ENCODE data around the gene JPH2.

JPH2 gene

DNA sequence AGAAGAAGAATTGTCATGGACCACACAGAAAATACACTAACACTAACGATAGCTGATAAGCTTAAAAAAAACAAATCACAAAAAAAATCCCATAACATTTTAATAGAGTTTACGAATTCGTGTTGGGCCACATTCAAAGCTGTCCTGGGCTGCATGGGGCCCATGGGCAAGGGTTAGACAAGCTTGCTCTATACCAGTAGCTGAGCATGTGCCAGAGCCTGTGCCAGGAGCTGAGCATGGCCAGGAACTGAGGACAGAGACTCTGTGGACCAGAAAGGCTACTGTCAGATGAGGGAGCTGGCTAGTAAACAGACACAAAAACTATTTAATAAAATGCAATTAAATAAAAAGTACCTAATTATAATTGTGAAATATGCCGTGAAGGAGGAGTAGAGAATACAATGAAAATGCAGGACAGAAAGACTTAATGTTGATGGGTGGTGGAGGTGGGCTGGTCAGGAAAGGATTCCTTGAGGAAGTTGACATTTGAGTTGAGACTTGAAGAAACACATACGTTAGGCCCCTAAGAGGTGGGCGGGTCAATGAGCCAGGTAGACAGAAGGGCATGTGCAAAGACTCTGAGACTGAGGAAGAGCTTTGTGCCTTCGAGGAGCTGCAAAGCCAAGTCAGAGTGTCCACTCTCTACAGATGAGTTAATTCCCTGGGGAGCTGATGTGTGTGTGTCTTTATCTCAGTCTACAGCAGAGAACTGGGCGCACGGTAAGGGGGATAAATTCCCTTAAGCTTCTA, 66.1 kb downstream of the JPH2 start:
- Histone ChIP-seq H3K9ac (ENCODE audit: low read length) (no peak overlapping the region), H3K4me1 (ENCODE audit: control insufficient read depth, insufficient read depth, low read length) (peaks cover 12% of the 10 kb centered on the region; the same call in 1 of the 2 replicates), H3K27me3 (ENCODE audit: control insufficient read depth, insufficient read depth, low read length) (no peaks in the 10 kb centered on the region)

DNA sequence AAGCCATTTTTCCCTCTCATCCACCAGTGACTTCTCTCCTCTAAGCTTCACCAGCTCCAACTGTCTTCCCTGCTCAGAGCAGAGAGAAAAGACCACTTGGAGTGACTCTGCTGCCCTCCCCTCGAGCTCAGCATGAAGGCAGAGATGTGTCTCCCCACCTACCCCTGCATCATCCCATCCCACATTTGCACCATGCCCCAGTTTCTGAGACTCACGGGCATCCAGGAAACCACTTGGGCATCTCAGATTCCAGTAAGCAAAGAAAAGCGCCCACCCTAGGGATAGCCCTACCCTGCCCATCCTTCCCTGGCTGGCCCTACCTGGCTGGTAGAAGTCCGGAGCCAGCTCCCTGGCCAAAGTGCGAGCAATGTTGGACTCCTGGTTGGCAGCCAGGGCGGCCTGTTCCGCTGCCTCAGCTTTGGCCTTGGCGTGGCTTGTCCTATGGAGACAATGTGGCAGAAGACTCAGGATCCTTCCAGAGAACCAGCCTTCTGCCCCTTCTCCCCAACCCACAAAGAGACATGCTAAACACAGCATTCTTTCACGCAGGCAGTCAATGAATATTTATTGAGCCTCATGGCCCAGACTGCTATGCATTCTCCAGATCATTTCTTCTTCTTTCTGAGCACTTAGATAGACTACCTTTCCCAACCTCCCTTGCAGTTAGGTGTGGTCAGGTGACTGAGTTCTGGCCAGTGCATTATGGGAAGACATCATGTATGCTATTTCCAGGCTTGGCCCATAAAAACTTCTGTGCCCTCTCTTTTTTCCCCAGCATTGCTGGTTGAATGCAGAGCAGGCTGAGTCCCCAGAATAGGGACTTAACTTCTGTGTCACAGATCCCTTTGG, 68.6 kb downstream of the JPH2 start:
- no peak overlapping the region for H3K4me3 ChIP-seq (ENCODE audit: low read depth, low read length)
- no peaks in the 10 kb centered on the region for H3K9me3 ChIP-seq (ENCODE audit: control insufficient read depth, insufficient read depth, low read depth, low read length)
- no peak overlapping the region for H3K9ac ChIP-seq (ENCODE audit: low read length)
- H3K36me3 ChIP-seq (ENCODE audit: control insufficient read depth, insufficient read depth, low read length), result no peaks in the 10 kb centered on the region
- peaks cover 10% of the 10 kb centered on the region; the same call in 1 of the 2 replicates for H3K4me1 ChIP-seq (ENCODE audit: control insufficient read depth, insufficient read depth, low read length)
- no peaks in the 10 kb centered on the region for H3K27me3 ChIP-seq (ENCODE audit: control insufficient read depth, insufficient read depth, low read length)
- no peak overlapping the region for H3K27ac ChIP-seq (ENCODE audit: low read depth, low read length)

More for the DNA sequence above, 66.1 kb downstream of the JPH2 start:
- Histone ChIP-seq H3K36me3 (ENCODE audit: control insufficient read depth, insufficient read depth, low read length) (no peaks in the 10 kb centered on the region), H3K4me3 (ENCODE audit: low read depth, low read length) (no peak overlapping the region), H3K9me3 (ENCODE audit: control insufficient read depth, insufficient read depth, low read depth, low read length) (no peaks in the 10 kb centered on the region), H3K27ac (ENCODE audit: low read depth, low read length) (no peak overlapping the region)

DNA sequence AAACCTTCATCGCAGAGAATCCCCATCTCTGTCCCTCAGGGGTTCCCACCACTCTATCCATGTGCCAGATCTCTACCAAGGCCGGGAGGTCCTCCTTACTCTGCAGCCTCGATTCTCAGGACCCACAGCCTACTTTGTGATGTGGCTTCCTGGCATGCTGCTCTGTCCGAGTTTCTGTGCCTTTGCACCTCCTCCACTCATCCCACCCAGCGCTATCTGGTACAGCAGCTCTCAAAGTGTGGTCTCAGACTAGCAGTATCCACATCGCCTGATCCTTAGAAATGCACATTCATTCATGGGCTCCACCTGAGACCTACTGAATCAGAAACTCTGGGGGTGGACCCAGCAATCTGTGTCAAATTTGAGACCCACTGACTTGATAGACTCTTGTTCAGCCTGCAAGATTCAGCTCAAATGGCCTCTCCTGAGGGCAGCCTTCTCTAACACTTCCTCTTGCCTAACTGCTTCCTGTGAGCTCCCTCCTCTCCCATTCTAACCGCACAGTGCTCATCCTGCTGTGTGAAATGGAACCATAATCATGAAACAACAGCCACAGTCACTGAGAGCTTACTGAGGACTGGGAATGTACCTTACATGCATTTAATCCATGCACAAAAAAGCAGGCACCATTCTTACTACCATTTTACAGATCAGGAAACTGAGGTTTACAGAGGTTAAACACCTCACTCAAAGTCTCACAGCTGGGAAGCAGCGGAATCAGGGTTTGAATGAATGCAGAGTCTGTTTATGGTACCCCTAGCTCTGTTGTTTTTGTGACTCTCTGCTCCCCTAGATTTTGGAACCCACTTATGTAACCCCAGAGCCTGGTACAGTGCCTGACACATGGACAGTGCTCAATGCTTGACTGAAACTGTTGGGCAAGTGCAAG, 69.4 kb downstream of the JPH2 start:
- Histone ChIP-seq H3K4me1 (ENCODE audit: control insufficient read depth, insufficient read depth, low read length) (peaks cover 5% of the 10 kb centered on the region; the same call in 1 of the 2 replicates), H3K9me3 (ENCODE audit: control insufficient read depth, insufficient read depth, low read depth, low read length) (no peaks in the 10 kb centered on the region), H3K27ac (ENCODE audit: low read depth, low read length) (no peak overlapping the region), H3K9ac (ENCODE audit: low read length) (no peak overlapping the region), H3K4me3 (ENCODE audit: low read depth, low read length) (no peak overlapping the region), H3K36me3 (ENCODE audit: control insufficient read depth, insufficient read depth, low read length) (no peaks in the 10 kb centered on the region), H3K27me3 (ENCODE audit: control insufficient read depth, insufficient read depth, low read length) (no peaks in the 10 kb centered on the region)

DNA sequence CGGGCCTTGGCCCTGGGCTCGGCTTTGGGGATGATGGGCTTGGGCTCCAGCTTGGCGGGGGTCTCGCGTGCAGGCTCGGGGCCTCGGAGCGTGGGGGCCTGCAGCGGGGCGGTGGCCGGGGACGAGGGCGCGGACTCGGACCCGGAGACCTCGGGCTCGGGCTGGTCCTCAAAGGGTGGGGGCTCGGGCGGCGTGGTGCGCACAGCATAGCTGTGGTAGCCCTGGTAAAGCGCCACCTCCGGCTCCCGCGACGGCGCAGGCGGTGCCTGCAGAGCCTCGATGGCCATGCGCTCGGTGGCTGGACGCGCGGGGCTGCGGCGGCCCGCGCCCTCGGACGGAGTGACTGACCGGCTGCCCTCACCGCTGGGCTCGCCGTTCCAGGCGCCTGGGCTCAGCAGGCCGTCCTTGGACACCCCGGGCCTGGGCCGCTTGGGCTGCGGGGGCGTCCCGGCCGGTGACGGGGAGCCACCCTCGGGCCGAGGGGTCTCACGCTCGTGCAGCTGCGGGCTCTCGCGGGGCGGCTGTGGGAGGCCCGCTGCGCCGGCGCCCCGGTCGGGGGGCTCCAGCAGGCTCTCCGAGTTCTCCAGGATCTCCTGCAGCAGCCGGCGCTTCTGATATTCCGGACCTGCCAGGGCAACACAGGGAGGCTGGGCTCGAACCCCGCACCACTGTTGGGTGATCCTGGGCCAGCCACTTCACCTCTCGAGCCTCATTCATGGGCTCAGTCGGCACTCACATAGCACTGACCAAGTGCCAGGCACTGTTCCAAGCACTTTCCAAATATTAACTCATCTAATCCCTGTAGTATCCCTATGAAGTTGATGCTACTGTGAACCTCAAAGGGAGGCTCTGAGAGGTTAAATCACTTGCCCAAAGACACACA, 71.0 kb downstream of the JPH2 start:
- no peak overlapping the region for H3K9ac ChIP-seq (ENCODE audit: low read length)
- no peaks in the 10 kb centered on the region for H3K27me3 ChIP-seq (ENCODE audit: control insufficient read depth, insufficient read depth, low read length)
- H3K4me1 ChIP-seq (ENCODE audit: control insufficient read depth, insufficient read depth, low read length), result peaks cover 12% of the 10 kb centered on the region; the same call in 1 of the 2 replicates

DNA sequence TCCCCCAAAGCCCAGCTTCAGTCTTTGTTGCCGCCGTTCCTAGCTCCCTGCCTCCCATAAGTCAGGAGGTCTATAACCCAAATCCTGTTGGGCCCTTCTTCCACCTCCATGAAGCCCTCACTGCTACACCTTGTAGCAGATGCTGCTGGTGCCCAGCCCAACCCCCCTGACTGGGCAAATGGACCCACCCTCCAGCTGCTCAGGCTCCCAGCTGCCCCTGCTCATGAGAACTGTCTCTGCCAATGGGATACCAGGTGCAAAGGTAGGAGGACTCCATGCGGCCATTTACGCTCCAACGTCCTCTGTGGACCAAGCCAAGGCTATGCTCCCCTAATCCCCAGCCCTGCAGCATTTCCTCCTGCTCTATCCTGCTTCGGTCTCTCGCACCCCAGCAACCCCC, 71.8 kb downstream of the JPH2 start:
- Histone ChIP-seq H3K4me1 (ENCODE audit: control insufficient read depth, insufficient read depth, low read length) (peaks cover 12% of the 10 kb centered on the region; the same call in 1 of the 2 replicates), H3K36me3 (ENCODE audit: control insufficient read depth, insufficient read depth, low read length) (no peaks in the 10 kb centered on the region), H3K27ac (ENCODE audit: low read depth, low read length) (no peak overlapping the region), H3K9me3 (ENCODE audit: control insufficient read depth, insufficient read depth, low read depth, low read length) (no peaks in the 10 kb centered on the region), H3K4me3 (ENCODE audit: low read depth, low read length) (no peak overlapping the region), H3K9ac (ENCODE audit: low read length) (no peak overlapping the region), H3K27me3 (ENCODE audit: control insufficient read depth, insufficient read depth, low read length) (no peaks in the 10 kb centered on the region)

More for the DNA sequence above, 71.0 kb downstream of the JPH2 start:
- no peaks in the 10 kb centered on the region for H3K9me3 ChIP-seq (ENCODE audit: control insufficient read depth, insufficient read depth, low read depth, low read length)
- no peak overlapping the region for H3K4me3 ChIP-seq (ENCODE audit: low read depth, low read length)
- no peaks in the 10 kb centered on the region for H3K36me3 ChIP-seq (ENCODE audit: control insufficient read depth, insufficient read depth, low read length)
- H3K27ac ChIP-seq (ENCODE audit: low read depth, low read length), result no peak overlapping the region

DNA sequence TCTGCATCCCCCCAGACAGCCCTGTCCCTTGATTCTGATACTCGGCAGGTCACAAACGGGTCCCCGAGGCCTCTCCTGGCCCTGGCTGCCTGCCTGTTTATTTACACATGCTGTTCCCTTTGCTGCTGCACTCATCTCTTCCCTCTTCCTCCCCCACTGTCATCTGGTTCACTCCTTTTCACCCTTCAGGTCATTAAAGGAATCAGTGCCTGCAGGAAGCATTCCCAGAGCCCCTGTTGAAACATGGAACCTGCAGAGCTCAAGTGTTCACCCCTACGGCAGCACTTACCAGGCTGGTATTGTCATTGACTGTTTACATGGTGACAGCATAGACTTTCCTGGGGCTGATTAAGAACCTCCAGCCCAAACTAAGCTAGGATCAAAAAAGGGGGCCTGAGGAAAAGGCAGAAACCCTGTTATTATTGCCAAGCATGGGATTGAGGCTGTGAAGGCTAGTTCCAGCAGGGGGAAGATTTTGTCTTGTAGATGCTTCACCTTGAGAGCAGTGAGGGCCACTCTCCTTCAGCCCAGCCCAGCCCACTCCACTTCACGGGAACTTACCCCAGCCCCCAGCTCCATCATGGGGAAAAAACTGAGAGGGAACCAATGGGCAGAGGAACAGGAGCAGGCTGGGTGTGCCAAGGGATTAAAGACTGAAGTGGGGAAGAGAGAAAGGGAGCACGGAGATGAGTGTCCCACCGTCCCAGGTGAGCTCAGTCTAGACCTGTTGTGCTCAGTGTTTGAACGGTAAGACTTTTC, 73.2 kb downstream of the JPH2 start:
- H3K4me1 ChIP-seq (ENCODE audit: control insufficient read depth, insufficient read depth, low read length), result peaks cover 12% of the 10 kb centered on the region; the same call in 1 of the 2 replicates
- no peak overlapping the region for H3K4me3 ChIP-seq (ENCODE audit: low read depth, low read length)
- no peak overlapping the region for H3K9ac ChIP-seq (ENCODE audit: low read length)
- H3K27ac ChIP-seq (ENCODE audit: low read depth, low read length), result no peak overlapping the region
- no peaks in the 10 kb centered on the region for H3K27me3 ChIP-seq (ENCODE audit: control insufficient read depth, insufficient read depth, low read length)
- peaks cover 6% of the 10 kb centered on the region for H3K9me3 ChIP-seq (ENCODE audit: control insufficient read depth, insufficient read depth, low read depth, low read length)
- no peaks in the 10 kb centered on the region for H3K36me3 ChIP-seq (ENCODE audit: control insufficient read depth, insufficient read depth, low read length)

DNA sequence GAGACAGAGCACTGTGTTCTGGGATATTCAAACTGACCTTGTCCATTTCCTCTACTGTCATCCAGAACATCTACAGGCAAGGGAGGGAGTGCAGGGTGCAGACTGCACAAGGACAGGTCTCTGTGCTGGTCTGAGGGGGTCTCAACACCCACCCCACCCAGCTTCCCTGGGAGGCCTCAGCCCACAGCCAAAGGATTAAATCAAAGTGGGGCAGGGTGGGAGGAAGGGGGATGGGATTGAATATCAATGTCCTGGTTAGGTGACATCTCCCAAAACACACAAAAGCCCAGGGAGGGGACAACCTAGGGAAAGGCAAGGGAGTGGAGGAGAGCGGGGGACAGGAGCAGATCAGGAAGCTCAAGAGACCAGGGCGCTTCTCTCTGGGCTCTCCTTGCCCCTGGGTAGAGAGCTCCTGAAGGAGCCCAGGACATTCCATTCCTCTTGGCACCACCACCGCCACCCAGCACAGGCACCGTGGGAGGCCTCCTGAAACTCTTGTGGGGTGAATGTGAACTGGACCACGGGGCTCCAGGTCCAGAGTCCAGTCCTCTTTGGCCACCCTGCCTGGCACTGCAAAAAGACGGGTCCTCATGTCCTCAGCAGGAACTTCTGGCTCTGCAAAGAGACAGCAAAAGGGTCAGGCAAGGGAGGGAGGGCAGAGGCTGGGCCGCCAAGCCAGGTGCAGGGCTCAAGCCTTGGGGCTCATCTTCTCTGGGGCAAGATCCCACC, 73.9 kb downstream of the JPH2 start:
- Histone ChIP-seq H3K9me3 (ENCODE audit: control insufficient read depth, insufficient read depth, low read depth, low read length) (peaks cover 12% of the 10 kb centered on the region), H3K36me3 (ENCODE audit: control insufficient read depth, insufficient read depth, low read length) (no peaks in the 10 kb centered on the region), H3K4me1 (ENCODE audit: control insufficient read depth, insufficient read depth, low read length) (peaks cover 12% of the 10 kb centered on the region; the same call in 1 of the 2 replicates), H3K4me3 (ENCODE audit: low read depth, low read length) (no peak overlapping the region), H3K9ac (ENCODE audit: low read length) (no peak overlapping the region), H3K27ac (ENCODE audit: low read depth, low read length) (no peak overlapping the region), H3K27me3 (ENCODE audit: control insufficient read depth, insufficient read depth, low read length) (no peaks in the 10 kb centered on the region)

DNA sequence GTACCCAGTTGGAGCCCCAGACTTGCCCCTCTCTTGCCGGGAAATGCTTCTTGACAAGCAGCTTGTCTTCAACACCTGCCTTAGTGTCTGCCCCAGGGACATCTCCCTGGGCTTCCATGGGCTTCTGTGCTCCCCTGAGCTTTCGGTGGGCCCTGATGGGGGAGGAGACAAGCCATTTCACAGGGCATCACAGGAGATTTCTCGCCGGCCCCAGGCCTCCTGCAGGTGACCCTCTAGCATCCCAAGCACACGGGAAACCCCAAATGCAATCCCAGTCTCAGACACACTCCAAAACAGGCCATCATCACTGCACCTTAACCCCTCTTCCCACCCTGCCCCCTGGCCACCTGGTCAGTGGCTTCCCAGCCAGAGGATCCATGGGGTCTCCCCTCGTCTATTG, 74.5 kb downstream of the JPH2 start:
- Histone ChIP-seq H3K36me3 (ENCODE audit: control insufficient read depth, insufficient read depth, low read length) (no peaks in the 10 kb centered on the region), H3K9ac (ENCODE audit: low read length) (no peak overlapping the region), H3K27ac (ENCODE audit: low read depth, low read length) (no peak overlapping the region), H3K27me3 (ENCODE audit: control insufficient read depth, insufficient read depth, low read length) (no peaks in the 10 kb centered on the region), H3K9me3 (ENCODE audit: control insufficient read depth, insufficient read depth, low read depth, low read length) (peaks cover 18% of the 10 kb centered on the region), H3K4me1 (ENCODE audit: control insufficient read depth, insufficient read depth, low read length) (peaks cover 12% of the 10 kb centered on the region; the same call in 1 of the 2 replicates), H3K4me3 (ENCODE audit: low read depth, low read length) (no peak overlapping the region)

DNA sequence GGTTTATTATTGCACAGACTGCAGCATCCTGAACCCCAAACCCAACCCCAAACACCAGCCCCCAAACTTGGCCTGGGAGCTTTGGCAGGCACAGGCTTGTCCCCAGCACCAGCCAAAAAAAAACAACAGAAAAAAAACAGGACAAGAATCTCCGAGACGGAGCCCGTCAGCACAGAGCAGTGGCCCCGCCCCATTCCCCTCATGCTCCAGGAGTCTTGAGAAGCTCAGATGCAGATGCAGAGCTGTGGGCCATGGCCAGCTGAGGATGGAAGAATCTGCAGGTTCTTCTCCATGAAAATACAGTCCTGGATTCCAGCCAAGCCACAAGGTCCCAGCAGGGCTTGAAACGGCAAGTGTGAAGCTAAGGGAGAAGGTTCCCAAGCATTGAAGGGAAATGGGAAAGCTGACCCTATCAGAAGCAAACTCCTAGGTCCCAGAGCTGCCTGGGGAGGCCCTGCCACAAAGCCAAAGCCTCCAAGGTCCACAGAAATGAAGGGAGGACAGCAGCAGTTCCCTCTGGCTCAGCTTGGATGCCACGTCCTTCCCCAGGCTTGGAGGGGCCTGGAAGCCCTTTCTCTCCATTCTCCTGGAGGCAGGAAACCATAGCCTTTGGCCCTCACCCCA, 75.2 kb downstream of the JPH2 start:
- Histone ChIP-seq H3K27me3 (ENCODE audit: control insufficient read depth, insufficient read depth, low read length) (no peaks in the 10 kb centered on the region; the same call in 1 of the 2 replicates), H3K36me3 (ENCODE audit: control insufficient read depth, insufficient read depth, low read length) (no peaks in the 10 kb centered on the region), H3K9ac (ENCODE audit: low read length) (no peak overlapping the region), H3K9me3 (ENCODE audit: control insufficient read depth, insufficient read depth, low read depth, low read length) (peaks cover 24% of the 10 kb centered on the region), H3K4me3 (ENCODE audit: low read depth, low read length) (no peak overlapping the region), H3K4me1 (ENCODE audit: control insufficient read depth, insufficient read depth, low read length) (peaks cover 12% of the 10 kb centered on the region; the same call in 1 of the 2 replicates), H3K27ac (ENCODE audit: low read depth, low read length) (no peak overlapping the region)

Measured in HUES6 (cell line).